Measurements from ENCODE around the gene CEP295NL.
"Not testable (repeated sequence)": the region's sequence is repeated elsewhere in the genome, so short reads cannot be mapped to it uniquely, and the experiment has no call there.

Gene CEP295NL

GRCh38 chr17:78921437-78921971, 18.5 kb upstream of the CEP295NL start:
- no peak overlapping the region for H3K4me3 ChIP-seq (ENCODE audit: low read length)
- TF ChIP-seq ZNF274 (IDR thresholded peaks at IDR 0.05; ENCODE audit: low read depth, low read length) = no peak

GRCh38 chr17:78920528-78920927, 17.5 kb upstream of the CEP295NL start:
- H3K4me3 ChIP-seq (ENCODE audit: low read length) = no peak overlapping the region
- TF ChIP-seq ZNF274 (IDR thresholded peaks at IDR 0.05; ENCODE audit: low read depth, low read length) = no peak

DNA sequence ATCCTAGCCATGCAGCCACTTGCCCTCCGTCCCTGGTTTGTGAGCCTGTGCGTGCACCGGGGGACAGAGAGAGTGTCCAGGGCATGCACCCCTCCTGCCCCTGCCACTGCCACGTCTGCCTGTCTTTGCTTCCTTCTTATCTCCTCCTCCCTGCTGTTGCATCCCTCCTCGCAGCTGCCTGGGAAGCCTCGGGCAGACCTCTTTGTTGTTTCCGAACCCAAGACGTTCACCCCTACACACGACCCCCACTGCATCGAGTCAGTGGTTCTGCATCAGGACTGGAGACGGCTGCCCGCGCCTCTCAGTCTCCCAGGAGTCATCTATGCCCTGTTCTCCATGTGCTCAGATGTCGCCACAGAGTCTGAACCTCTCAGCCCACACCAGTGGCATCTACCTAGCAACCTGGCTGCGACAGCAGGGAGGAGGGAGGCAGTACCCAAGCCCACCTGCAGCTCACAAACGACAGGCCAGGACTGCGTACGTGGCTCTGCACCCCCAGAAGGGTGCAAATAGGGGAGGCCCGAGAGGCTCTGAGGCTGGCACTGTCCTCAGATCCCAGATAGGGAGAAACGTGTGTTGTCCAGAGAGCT, 17.0 kb upstream of the CEP295NL start:
- H3K4me3 ChIP-seq (ENCODE audit: low read length) = no peak overlapping the region
- no peak for TF ChIP-seq ZNF274 (IDR thresholded peaks at IDR 0.05; ENCODE audit: low read depth, low read length)

DNA sequence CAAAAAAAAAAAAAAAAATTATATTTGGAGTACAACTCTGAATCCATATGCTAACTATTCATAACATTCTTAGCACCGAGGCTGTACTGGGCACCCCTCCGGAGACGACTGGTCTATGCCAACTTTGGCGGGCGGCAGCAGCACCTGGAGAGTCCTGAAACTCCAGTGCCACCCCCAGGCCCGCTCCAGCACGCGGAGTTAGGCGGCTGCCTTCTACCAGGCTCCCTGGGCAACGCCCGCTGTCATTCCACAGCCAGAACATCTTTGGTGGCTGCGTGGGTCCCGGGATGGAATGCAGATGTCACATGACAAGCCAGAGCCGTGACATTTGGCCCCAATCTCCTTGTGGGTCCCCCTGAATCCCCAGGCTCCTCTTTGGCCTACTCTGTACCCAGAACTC, 16.0 kb upstream of the CEP295NL start:
- no peak for TF ChIP-seq ZNF274 (IDR thresholded peaks at IDR 0.05; ENCODE audit: low read depth, low read length)
- no peak overlapping the region for H3K4me3 ChIP-seq (ENCODE audit: low read length)

- H3K4me3 ChIP-seq (ENCODE audit: low read length) = no peak overlapping the region
- TF ChIP-seq ZNF274 (IDR thresholded peaks at IDR 0.05; ENCODE audit: low read depth, low read length) = no peak
Observed at GRCh38 chr17:78917451-78918275, 14.7 kb upstream of the CEP295NL start.

DNA sequence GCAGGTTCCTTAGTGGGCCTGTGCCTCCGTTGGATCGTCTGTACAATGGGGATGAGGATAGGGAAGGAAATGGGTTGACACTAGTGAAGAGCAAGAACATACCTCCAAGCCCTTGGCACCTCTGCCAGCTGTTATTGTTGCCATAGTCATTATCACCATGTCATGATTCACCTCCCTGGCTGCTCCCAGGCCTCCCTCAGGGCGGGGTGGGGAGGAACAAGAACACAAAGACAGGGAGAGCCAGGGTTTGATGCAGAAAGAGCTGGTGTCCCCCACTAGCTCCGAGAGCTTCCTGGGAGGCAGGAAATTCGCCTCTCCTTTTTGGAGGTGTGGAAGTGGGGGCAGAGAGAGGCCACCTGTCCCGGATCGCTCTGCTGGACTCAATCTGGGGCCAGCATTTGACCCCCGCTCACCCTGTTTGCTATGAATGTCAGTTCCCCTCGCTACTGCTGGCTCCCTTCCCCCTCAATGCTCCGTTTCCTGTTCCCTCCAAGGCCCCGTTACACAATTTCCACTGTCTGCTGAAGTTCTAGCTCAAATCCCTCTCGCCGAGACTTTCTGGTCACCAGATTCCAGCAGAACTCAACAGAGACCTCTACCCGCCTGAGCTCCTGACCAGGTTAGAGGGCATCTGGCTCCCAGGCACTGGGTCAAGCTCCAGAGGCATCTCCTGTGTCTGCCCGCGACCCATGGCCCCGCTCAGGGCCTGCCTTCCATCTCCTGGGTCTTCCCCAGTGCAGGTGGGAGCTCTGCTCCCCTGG, 13.1 kb upstream of the CEP295NL start:
- TF ChIP-seq ZNF274 (IDR thresholded peaks at IDR 0.05; ENCODE audit: low read depth, low read length) = no peak
- no peak overlapping the region for H3K4me3 ChIP-seq (ENCODE audit: low read length)

- no peak overlapping the region for H3K4me3 ChIP-seq (ENCODE audit: low read length)
- no peak for TF ChIP-seq ZNF274 (IDR thresholded peaks at IDR 0.05; ENCODE audit: low read depth, low read length)
Observed at GRCh38 chr17:78913115-78913514, 10.1 kb upstream of the CEP295NL start.

- H3K4me3 ChIP-seq (ENCODE audit: low read length) = no peak overlapping the region
- TF ChIP-seq ZNF274 (IDR thresholded peaks at IDR 0.05; ENCODE audit: low read depth, low read length) = no peak
Observed at GRCh38 chr17:78912082-78912481, 9.1 kb upstream of the CEP295NL start.

DNA sequence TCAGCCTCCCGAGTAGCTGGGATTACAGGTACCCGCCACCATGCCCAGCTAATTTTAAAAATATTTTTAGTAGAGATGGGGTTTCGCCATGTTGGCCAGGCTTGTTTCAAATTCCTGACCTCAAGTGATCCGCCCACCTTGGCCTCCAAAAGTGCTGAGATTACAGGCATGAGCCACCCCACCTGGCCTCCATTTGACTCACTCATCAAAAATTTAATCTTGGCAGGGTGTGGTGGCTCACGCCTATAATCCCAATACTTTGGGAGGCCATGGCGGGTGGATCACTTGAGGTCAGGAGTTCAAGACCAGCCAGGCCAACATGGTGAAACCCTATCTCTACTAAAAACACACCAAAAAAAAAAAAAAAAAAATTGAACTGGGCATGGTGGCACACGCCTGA, 8.5 kb upstream of the CEP295NL start:
- H3K4me3 ChIP-seq (ENCODE audit: low read length) = not testable (repeated sequence)

DNA sequence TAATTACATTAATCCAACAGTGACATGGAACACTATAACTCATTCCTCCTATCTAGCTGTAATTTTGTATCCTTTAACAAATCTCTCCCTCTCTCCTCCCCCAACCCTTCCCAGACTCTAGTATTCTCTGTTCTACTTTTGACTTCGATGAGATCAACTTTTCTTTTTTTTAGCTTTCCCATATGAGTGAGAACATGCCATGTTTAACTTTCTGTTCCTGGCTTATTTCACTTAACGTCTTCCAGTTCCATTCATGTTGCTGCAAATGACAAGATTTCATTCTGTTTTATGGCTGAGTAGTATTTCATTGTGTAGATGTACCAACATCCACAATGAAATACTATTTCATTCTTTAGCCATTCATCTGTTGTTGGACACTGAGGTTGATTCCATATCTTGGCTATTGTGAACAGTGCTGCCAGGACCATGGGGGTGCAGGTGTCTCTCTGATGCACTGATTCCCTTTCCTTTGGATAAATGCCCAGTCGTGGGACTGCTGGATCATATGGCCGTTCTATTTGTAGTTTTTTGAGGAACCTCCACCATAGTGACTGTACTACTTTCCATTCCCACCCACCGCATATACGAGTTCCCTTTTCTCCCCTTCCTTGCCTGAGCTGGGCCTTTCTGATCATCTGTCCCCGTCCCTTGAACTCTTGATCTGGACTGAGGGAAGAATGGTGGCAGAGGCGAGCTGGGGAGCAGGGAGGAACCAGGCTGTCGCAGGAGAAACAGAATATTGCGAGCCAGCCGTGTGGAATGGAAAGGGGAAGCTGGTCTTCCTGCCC, 7.7 kb upstream of the CEP295NL start:
- TF ChIP-seq ZNF274 (IDR thresholded peaks at IDR 0.05; ENCODE audit: low read depth, low read length) = no peak
- no peak overlapping the region for H3K4me3 ChIP-seq (ENCODE audit: low read length)

- H3K4me3 ChIP-seq (ENCODE audit: low read length) = no peak overlapping the region
- TF ChIP-seq ZNF274 (IDR thresholded peaks at IDR 0.05; ENCODE audit: low read depth, low read length) = no peak
Observed at GRCh38 chr17:78908426-78908825, 5.4 kb upstream of the CEP295NL start.

DNA sequence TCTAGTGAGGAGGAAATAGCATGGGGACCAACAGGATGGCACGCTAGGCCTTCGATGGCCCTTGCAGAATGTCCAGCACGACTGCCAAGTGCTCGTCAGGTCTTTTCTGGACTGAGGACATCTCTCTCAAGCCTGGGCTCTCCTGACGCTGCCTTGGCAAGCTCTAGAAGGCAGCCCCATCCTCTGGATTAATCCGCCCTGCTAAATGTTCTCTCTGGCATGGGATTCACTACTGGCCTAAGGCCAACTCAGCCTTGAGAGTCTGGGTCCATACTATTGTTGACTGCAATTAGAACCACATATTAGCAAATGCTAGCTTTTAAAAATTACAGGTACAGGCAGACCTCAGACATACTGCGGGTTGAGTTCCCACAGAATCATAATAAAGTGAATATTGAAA, 2.5 kb upstream of the CEP295NL start:
- TF ChIP-seq ZNF274 (IDR thresholded peaks at IDR 0.05; ENCODE audit: low read depth, low read length) = no peak
- no peak overlapping the region for H3K4me3 ChIP-seq (ENCODE audit: low read length)

DNA sequence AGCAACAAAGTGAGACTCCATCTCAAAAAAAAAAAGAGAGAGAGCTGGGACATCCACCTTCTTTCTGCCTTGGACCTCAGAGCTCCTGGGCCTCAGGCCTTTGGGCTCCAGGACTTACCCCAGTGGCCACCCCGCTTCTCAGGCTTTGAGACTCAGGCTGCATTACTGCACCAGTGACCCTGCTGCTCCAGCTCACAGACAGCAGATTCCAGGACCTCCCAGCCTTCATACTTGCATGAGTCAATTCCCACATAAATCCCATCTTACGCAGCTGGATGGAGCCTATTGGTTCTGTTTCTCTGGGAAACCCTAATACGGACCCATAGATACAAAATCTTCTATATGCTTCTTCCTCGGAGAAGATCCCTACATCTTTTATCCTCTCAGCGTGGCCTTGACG, 2.1 kb upstream of the CEP295NL start:
- H3K4me3 ChIP-seq (ENCODE audit: low read length) = no peak overlapping the region
- no peak for TF ChIP-seq ZNF274 (IDR thresholded peaks at IDR 0.05; ENCODE audit: low read depth, low read length)

GRCh38 chr17:78904371-78904770, 1.4 kb upstream of the CEP295NL start:
- H3K4me3 ChIP-seq (ENCODE audit: low read length) = no peak overlapping the region
- TF ChIP-seq ZNF274 (IDR thresholded peaks at IDR 0.05; ENCODE audit: low read depth, low read length) = no peak

GRCh38 chr17:78902231-78902630, 770 bp downstream of the CEP295NL start:
- H3K4me3 ChIP-seq (ENCODE audit: low read length) = not testable (repeated sequence)

Data from GM08714 (cell line).